Stimulated activated CD4-positive, alpha-beta T cell treated with anti-CD3 and anti-CD28 coated beads, Interleukin-4, amount 100 ng/mL, for 24 hours (primary cell): ENCODE measurements around the gene PPIB.

Experiments used
- DNase-seq: peaks from one replicate; pipeline ENCODE4 v3.0.0-alpha.2; 2020

The PPIB gene

DNA sequence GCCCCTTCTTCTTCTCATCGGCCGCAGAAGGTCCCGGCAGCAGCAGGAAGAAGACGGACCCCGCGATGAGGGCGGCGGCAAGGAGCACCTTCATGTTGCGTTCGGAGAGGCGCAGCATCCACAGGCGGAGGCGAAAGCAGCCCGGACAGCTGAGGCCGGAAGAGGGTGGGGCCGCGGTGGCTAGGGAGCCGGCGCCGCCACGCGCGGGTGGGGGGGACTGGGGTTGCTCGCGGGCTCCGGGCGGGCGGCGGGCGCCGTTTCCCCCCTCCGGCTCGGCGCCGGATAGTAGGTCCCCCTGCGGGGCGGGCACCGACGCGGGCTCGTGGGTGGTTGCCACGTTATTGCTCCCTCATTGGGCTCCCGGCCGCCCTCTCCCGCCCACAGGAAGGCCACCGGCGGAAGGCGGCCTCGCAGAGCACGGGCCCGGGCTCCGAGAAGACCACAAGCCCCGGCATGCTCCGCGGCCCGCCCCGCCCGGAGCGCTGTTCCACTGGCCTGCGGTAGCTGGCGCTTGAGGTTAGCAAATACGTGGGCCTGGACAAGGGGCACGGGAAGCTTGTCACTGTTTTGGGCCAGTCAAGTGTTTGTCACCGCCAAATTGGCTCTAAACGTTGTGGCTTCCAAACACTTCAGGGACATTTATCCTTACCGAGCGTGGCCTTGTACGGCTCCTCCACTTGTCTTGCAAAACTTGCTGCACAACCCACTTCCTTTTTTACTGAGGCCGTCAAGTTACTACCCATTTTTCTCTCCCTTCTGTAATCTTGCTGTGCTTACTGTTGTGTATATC lies at the start of gene PPIB:
PPIB (minus strand) TSS at position 154 of the 790 bp plus-strand sequence; CDS start at position 118, 36 bp downstream.
- DNase-seq, result peak; percentile 97

GRCh38 chr15:64211696-64212095 lies 48.9 kb upstream of the PPIB start:
- DNase-seq, result no peak

DNA sequence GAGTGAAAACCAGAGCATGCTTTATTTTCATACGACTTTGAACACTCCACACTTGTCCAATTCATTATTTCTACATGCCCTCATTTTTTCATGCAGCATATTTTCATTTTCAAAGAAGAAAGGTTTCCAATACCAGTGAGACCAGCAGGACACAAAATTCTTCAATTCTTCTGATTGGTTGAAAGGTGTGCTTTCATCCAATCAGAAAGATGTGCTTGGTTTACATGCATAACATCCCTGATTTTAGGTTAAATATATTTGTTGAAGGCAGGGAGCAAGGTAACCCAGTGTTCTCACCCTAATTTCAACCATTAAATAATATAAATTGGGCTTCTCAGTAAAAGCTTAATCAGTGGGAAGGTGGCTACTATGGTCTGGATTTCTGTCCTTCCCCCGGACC lies 47.5 kb upstream of the PPIB start:
- DNase-seq, result no peak

GRCh38 chr15:64209680-64210334 lies 47.0 kb upstream of the PPIB start:
- no peak for DNase-seq

GRCh38 chr15:64205202-64205601 lies 42.4 kb upstream of the PPIB start:
- no peak for DNase-seq

DNA sequence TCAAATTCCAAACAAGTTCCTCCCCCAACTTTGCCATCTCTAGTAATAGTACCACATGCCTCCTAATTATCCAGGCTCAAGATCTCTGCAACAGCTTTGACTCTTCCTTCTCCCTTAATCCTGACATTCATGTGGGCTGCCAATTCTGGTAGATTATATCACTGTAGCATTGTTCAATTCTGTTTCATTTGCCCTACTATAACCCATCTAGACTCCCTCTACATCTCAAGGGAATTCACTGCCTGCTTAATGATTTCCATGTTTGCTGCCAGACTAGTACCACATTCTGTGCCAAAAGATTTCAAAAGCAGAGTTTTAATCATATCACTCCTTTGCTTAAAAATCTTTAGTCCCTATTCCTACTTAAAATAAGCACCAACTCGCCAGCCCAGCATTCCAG lies 34.6 kb upstream of the PPIB start:
- no peak for DNase-seq

DNA sequence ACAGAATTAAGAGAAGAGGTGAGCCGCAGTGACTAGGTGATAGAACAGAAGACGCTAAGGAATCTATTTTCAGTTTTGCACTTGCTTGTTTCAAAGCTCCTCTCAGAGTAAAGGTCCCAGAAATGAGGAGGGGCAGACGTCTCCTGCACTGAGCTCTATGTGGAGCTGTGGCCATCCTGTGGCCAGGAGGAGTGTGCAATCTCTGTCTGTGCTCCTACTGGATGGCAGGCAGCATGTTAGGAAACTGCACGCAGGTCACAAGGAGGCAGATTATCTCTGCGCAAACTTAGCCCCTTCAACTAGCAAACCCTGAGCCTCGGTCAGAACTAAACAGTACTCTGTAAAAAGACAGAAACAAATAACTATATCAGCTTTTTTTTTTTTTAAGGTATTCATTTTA lies 31.1 kb upstream of the PPIB start:
- no peak for DNase-seq

DNA sequence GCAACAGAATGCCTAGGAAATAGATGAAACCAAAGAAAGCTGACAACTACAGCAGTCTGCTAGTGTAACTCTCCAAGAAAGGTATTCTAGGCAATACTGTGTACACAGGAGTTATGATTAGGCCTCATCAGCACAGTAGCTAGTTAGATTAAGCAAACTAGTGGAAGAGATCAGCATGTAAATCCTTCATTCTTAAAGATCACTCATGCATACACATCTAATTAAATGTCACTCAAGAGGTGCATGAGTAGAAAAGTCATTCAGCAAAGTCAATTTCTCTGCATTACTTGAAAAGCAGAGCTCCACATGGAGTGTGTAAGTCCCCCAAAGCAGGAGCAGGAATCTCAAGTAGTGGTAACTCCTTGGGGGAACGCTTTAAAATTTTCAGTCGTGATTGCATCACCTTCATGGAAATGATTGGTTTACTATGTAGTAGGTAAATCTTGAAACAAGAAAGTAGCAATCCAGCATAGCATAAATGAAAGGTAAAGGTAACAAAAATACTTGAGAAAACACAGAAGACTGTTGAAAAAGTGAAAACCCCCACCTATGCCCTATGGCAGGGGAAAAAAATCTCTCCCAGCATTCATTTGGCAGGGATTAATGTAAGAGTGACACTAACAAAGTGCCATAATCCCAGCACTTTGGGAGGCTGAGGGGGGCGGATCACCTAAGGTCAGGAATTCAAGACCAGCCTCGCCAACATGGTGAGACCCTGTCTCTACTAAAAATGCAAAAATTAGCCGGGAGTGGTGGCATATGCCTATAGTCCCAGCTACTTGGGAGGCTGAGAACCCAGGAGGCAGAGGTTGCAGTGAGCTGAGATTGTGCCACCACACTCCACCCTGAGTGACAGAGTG lies 29.4 kb upstream of the PPIB start:
- DNase-seq, result no peak

DNA sequence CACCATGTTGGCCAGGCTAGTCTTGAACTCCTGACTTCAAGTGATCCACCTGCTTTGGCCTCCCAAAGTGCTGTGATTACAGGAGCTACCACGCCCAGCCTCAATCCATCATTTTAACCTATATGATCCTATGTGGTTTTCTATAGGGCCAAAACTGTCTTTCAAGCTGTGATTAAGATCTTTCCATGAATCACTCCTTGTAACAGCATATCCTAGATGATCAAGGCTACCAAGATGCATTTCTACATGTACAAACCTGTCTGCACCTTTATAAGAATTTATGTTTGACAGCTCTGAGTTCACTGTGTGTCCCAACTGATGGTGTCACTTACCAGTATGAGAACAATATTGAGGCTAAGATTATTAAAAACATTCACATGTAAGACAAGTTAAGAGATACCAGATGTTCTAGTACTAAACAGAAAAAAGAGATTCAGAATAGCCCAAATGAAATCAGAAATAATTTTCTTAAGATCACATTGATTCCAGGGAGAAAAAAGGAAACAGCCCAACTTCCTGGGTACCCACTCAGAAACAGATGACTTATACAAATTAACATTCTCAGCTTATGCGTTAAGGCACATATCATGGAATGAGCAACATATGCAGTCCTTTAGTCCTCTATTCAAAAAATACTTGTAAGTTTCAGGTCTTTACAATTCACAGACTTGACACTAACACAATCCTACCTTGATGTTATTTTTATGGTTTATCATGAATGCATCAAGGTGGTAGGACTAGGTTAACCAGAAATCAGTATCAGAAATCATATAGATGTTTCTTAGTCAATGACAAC lies 24.8 kb upstream of the PPIB start:
- no peak for DNase-seq

DNA sequence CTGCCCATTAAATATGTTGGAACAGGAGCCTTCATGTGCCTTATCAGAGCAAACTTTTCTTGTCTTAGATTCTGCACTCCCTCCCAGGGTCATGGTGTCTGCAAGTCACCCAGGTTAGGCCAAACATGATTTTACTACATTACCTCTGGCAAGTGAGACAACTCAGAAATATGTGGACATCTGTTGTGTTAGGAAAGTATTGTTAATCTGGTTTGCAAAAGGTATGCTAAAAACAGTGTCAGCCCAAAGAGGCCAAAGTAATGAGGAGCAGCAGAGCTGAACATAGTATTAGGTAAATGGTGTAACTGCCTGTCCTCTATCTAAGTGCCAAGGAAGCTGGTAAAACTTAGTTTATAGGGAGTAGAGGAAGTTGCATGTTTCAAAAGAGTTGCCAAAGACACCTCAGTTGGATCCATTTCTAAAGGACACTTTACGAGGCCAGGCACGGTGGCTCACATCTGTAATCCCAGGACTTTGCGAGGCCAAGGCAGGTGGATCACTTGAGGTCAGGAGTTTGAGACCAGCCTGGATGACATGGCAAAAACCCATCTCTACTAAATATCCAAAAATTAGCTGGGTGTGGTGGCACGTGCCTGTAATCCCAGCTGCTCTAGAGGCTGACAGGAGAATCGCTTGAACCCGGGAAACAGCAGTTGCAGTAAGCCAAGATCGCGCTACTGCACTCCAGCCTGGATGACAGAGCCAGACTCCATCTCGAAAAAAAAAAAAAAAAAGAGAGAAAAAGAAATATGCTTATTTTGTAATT lies 22.5 kb upstream of the PPIB start:
- DNase-seq, result no peak

DNA sequence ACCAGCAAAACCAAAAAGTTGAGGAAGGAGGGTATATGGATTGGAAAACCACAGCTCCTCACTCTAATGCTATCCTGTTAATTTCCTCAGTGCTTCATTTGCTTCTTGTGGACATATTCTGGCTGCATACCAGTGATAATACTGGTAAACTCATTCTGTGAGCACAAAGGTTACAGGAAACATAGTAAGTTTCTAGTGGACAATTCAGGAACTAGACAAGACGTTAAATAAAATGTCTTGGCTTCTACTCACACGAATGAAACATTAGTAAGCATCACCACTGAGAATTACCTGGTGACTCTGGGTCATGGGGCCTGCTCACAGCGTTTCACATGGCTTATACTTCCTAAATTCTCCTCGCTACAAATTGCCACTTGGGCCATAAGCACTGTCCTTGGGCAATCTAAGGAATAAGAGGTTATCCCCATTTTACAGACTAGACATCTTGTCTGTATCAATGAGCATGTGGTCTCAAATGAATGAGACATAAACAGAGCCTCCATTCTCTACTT lies 20.1 kb upstream of the PPIB start:
- DNase-seq, result no peak

- no peak for DNase-seq
These were observed 17.5 kb upstream of the PPIB start for GRCh38 chr15:64180235-64180824.

- no peak for DNase-seq
These were observed 3.5 kb upstream of the PPIB start for GRCh38 chr15:64166102-64166890.

DNA sequence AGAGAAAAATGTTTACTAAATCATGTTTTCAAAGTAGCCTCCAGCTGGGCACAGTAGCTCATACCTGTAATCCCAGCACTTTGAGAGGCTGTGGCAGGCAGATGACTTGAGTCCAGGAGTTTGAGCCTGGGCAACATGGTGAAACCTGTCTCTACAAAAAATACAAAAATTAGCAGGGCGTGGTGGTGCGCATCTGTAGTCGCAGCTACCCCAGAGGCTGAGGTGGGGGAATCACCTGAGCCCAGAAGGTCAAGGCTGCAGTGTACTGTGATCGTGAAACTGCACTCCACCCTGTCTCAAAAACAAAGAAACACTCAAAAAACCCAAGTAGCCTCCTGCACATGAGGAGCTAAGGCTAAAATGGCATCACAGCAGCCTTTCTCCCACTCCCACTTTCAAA lies 1.6 kb upstream of the PPIB start:
- no peak for DNase-seq

DNA sequence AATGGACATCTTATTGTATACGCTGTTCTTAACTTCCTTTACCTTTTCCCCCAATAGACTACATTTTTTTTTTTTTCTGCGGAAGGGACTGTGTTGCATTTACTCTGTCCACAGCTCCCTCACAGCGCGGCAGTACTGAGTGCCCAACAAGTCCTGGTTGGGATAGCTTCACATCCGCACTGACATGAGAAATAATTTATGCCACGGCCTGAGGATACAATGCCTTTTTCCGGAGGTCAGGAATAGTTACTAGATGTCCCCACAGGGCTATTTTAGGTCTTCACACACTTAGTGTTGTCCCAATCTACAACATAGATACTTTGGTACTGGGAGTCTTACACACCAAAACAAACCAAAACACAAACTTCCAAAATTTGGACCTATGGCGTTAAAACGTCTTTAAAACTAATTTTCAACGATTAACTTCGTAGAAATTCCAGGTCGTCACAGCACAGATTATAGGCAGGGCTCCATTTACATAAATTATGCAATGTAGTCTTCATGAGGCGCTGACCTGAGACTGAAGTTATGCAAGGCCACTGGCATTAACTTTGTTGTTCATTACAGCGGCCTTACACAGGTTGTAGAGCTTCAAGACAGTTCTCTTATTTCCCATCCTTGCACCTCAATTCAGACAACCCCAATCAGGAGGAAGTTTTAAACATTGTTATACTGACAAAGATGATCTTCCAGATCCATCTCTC lies 989 bp upstream of the PPIB start:
- no peak for DNase-seq

DNA sequence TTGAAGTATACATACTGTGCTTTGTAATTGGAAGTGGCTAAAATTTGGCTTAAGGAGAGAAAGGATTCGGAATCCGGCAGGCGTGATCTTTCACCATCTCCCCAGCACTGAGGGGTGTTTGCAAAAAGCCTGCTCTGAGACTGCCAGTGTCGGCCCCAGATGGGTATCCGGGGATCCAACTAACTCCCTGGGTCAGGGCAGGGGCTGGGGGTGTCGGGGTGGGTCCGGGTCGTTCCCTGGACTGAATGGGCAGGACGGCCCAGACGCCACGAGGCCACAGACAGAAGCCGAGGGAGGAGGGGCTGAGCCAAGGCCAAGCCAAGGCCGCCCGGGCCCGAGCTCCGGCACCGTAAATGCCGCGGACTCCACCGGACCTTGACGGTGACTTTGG lies 349 bp downstream of the PPIB start:
- no peak for DNase-seq

DNA sequence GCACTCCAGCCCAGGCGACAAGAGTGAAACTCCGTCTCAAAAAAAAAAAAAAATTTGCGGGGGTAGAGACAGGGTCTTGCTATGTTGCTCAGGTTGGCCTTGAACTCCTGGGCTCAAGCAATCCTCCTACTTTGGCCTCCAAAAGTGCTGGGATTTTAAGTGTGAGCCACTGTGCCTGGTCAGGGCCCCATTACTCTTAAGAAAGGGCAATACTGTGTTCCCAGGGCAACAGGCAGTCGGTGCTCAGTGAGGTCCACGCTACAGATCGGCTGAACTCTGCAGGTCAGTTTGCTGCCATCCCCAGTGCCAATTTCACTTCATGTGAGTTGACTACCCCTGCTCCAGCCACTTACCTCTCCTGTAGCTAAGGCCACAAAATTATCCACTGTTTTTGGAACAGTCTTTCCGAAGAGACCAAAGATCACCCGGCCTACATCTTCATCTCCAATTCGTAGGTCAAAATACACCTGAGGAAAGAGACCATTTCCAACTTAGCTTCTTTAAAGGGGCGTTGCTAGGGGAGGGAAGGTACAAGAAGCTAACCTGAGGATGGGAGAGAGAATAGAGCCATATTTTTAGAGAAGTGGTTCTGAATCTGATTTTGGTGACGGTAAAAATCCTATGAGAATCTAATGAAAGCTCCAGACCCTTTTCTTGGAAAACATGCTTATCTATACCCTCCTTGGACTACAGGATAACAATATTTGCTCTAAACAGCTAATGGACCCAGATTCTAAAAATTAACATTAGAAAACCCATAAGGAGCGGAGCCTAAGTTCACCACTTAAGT lies 939 bp downstream of the PPIB start:
- DNase-seq, result no peak

DNA sequence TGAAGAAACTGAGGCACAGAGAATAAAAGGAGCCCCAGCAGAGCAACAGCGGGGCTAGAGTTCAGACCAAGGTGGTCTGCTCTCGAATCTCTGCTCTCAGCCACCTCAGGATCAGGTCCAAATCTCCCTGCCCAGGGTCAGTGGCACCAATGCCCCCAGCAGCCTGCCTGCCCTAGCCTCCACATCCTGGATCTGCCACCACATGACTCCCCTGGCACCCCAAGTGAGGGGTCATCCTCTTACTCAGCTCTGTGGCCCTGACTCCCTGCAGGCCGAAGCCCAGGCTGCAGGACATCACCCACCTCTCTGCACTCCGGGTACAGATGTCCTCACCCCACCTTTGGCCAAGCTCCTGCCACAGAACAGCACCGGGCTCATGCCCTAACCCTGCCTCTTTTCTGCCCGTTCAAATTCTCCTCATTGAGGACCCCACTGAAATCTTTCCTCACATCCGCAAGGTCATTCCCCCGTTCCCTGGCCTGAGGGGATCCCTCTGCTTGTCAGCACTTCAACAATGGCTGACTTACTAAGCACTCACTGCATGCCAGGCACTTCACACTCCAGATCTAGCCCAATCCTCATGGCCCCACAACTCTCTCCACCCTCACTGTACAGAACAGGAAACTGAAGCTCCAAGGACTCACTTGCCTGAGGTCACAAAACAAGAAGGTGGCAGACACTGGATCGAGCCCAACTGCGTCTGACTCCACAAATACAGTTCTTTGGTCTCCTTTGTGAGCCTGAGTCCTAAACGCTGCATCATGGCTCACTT lies 4.3 kb downstream of the PPIB start:
- DNase-seq, result no peak
